ENCODE measurements around the gene AOPEP. TPM values are rescaled to one million over a fixed set of nuclear protein-coding genes. Genes with fewer than 3 reads are reported as not detected.

Gene AOPEP
- polyA plus RNA-seq, 1 donor from 2014 or later, result 10.0 TPM

- H2AFZ ChIP-seq (ENCODE audit: low read depth, low read length), result no peak overlapping the region
- H3K27ac ChIP-seq (ENCODE audit: low read length), result no peak overlapping the region
- H3K4me3 ChIP-seq (ENCODE audit: low read length), result no peak overlapping the region
- no peak overlapping the region for H3K4me2 ChIP-seq (ENCODE audit: low read length)
- no peaks in the 10 kb centered on the region for H3F3A ChIP-seq (ENCODE audit: insufficient read depth, low read length, poor library complexity, severe bottlenecking)
- TF ChIP-seq MXI1 (conservative IDR thresholded peaks at IDR 0.05; ENCODE audit: poor library complexity, severe bottlenecking) (no peak), TAF1 (IDR thresholded peaks at IDR 0.05; ENCODE audit: low read depth) (no peak), SMC3 (conservative IDR thresholded peaks at IDR 0.05; ENCODE audit: poor library complexity) (no peak), CTCF (IDR thresholded peaks at IDR 0.05; ENCODE audit: poor library complexity, severe bottlenecking) (no peak), RAD21 (conservative IDR thresholded peaks at IDR 0.05) (no peak), EP300 (conservative IDR thresholded peaks at IDR 0.05; ENCODE audit: poor library complexity, severe bottlenecking) (no peak), POLR2AphosphoS5 (IDR thresholded peaks at IDR 0.05) (no peak), EZH2 (IDR thresholded peaks at IDR 0.05; ENCODE audit: borderline replicate concordance, insufficient read depth, low read length, poor library complexity, severe bottlenecking) (no peak)
- TF ChIP-seq, protein P1, sequence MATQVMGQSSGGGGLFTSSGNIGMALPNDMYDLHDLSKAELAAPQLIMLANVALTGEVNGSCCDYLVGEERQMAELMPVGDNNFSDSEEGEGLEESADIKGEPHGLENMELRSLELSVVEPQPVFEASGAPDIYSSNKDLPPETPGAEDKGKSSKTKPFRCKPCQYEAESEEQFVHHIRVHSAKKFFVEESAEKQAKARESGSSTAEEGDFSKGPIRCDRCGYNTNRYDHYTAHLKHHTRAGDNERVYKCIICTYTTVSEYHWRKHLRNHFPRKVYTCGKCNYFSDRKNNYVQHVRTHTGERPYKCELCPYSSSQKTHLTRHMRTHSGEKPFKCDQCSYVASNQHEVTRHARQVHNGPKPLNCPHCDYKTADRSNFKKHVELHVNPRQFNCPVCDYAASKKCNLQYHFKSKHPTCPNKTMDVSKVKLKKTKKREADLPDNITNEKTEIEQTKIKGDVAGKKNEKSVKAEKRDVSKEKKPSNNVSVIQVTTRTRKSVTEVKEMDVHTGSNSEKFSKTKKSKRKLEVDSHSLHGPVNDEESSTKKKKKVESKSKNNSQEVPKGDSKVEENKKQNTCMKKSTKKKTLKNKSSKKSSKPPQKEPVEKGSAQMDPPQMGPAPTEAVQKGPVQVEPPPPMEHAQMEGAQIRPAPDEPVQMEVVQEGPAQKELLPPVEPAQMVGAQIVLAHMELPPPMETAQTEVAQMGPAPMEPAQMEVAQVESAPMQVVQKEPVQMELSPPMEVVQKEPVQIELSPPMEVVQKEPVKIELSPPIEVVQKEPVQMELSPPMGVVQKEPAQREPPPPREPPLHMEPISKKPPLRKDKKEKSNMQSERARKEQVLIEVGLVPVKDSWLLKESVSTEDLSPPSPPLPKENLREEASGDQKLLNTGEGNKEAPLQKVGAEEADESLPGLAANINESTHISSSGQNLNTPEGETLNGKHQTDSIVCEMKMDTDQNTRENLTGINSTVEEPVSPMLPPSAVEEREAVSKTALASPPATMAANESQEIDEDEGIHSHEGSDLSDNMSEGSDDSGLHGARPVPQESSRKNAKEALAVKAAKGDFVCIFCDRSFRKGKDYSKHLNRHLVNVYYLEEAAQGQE (IDR thresholded peaks at IDR 0.05; ENCODE audit: borderline replicate concordance), result no peak
- H3K9me3 ChIP-seq (ENCODE audit: low read length), result no peaks in the 10 kb centered on the region
- peaks cover 11% of the 10 kb centered on the region for H3K36me3 ChIP-seq (ENCODE audit: insufficient read depth, low read length)
- H3K9me2 ChIP-seq (ENCODE audit: insufficient read depth, low read length), result no peaks in the 10 kb centered on the region
- H3K79me2 ChIP-seq (replicated peaks; ENCODE audit: insufficient read depth, low read length), result no peaks in the 10 kb centered on the region
- no peaks in the 10 kb centered on the region for H4K20me1 ChIP-seq (ENCODE audit: insufficient read depth)
- H3K27me3 ChIP-seq (ENCODE audit: insufficient read depth, low read depth, low read length), result no peaks in the 10 kb centered on the region
- H3K9ac ChIP-seq (ENCODE audit: low read length), result no peak overlapping the region
Measured at GRCh38 chr9:95103281-95103771, 376.8 kb downstream of the AOPEP start.

DNA sequence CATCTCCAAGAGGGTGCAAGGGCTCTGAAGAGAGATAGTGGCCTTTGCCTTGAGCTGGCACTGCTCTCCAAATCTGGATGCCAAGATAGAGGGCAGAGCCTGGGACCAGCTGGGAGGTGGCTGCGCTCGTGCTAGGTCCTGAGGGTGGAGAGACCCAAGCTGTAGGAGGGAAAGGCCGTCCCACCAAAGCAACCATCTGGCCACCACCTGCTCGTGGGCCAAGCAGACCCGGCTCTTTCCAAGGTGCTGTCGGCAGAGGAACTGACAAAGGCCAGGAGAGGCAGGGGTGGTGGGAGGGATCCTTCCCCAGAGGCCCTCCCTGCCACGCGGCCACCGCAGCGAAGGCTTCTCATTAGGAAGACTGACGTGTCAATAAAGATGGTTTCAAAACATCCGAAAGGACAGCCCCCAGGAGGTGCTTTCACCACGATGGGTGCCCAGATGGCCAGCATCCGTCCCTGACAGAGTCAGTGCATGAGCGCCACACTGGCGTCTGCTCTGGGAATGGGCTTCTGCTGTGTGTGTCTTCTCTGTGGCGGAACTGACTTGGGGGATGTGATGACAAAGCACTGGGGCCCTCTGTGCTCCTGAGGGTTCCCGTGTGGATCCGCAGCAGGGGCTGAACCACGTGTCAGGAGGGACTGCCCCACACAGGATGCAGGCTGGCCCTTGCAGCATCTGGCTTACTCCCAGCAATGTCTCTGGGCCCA lies 377.5 kb downstream of the AOPEP start:
- H3K27ac ChIP-seq (ENCODE audit: low read length), result no peak overlapping the region

More for the DNA sequence above, 377.5 kb downstream of the AOPEP start:
- H3K9ac ChIP-seq (ENCODE audit: low read length), result no peak overlapping the region
- no peaks in the 10 kb centered on the region for H3K9me2 ChIP-seq (ENCODE audit: insufficient read depth, low read length)
- H3K27me3 ChIP-seq (ENCODE audit: insufficient read depth, low read depth, low read length), result no peaks in the 10 kb centered on the region
- no peak overlapping the region for H3K4me3 ChIP-seq (ENCODE audit: low read length)
- H2AFZ ChIP-seq (ENCODE audit: low read depth, low read length), result no peak overlapping the region
- no peaks in the 10 kb centered on the region for H3K79me2 ChIP-seq (replicated peaks; ENCODE audit: insufficient read depth, low read length)
- no peaks in the 10 kb centered on the region for H3K9me3 ChIP-seq (ENCODE audit: low read length)
- no peaks in the 10 kb centered on the region for H3F3A ChIP-seq (ENCODE audit: insufficient read depth, low read length, poor library complexity, severe bottlenecking)
- peaks cover 11% of the 10 kb centered on the region for H3K36me3 ChIP-seq (ENCODE audit: insufficient read depth, low read length)
- no peaks in the 10 kb centered on the region for H4K20me1 ChIP-seq (ENCODE audit: insufficient read depth)
- TF ChIP-seq EZH2 (IDR thresholded peaks at IDR 0.05; ENCODE audit: borderline replicate concordance, insufficient read depth, low read length, poor library complexity, severe bottlenecking) (no peak), POLR2AphosphoS5 (IDR thresholded peaks at IDR 0.05) (no peak), RAD21 (conservative IDR thresholded peaks at IDR 0.05) (no peak), EP300 (conservative IDR thresholded peaks at IDR 0.05; ENCODE audit: poor library complexity, severe bottlenecking) (no peak), MXI1 (conservative IDR thresholded peaks at IDR 0.05; ENCODE audit: poor library complexity, severe bottlenecking) (no peak), CTCF (IDR thresholded peaks at IDR 0.05; ENCODE audit: poor library complexity, severe bottlenecking) (no peak)
- TF ChIP-seq, protein P1 (IDR thresholded peaks at IDR 0.05; ENCODE audit: borderline replicate concordance), result no peak
- no peak overlapping the region for H3K4me2 ChIP-seq (ENCODE audit: low read length)
